ENCODE data around the gene DBNDD2. TPM values are rescaled to one million over a fixed set of nuclear protein-coding genes. Genes with fewer than 3 reads are reported as not detected.

DBNDD2 gene
- total RNA-seq, 1 donor from 2014 or later = 18.2 TPM

DNA sequence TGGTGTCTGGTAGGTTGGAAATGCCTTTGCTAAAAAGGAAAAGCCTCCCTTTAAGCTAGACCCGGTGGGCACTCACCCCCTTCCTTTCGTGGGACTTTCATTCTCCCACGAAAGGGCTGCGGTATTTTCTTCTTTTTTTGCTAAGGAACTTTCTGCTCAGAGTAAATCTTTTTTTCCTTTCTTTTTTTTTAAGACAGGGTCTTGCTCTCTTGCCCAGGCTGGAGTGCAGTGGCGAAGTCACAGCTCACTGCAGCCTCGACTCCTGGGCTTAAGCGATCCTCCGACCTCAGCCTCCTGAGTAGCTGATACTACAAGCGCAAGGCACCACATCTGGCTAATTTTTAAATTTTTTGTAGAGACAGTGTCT, 34.0 kb upstream of the DBNDD2 start:
- Histone ChIP-seq H3K4me3 (ENCODE audit: low read depth, low read length) (peak overlapping the region; percentile 41), H3K36me3 (ENCODE audit: control insufficient read depth, insufficient read depth, low read length) (no peaks in the 10 kb centered on the region), H3K27me3 (ENCODE audit: control insufficient read depth, insufficient read depth, low read length) (no peaks in the 10 kb centered on the region)
- TF ChIP-seq, protein P1, sequence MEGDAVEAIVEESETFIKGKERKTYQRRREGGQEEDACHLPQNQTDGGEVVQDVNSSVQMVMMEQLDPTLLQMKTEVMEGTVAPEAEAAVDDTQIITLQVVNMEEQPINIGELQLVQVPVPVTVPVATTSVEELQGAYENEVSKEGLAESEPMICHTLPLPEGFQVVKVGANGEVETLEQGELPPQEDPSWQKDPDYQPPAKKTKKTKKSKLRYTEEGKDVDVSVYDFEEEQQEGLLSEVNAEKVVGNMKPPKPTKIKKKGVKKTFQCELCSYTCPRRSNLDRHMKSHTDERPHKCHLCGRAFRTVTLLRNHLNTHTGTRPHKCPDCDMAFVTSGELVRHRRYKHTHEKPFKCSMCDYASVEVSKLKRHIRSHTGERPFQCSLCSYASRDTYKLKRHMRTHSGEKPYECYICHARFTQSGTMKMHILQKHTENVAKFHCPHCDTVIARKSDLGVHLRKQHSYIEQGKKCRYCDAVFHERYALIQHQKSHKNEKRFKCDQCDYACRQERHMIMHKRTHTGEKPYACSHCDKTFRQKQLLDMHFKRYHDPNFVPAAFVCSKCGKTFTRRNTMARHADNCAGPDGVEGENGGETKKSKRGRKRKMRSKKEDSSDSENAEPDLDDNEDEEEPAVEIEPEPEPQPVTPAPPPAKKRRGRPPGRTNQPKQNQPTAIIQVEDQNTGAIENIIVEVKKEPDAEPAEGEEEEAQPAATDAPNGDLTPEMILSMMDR (IDR thresholded peaks at IDR 0.05; ENCODE audit: insufficient read depth, low read length, severe bottlenecking) = no peak
- no peak for FAIRE-seq
- DNase-seq (ENCODE audit: low read depth) = no peak

DNA sequence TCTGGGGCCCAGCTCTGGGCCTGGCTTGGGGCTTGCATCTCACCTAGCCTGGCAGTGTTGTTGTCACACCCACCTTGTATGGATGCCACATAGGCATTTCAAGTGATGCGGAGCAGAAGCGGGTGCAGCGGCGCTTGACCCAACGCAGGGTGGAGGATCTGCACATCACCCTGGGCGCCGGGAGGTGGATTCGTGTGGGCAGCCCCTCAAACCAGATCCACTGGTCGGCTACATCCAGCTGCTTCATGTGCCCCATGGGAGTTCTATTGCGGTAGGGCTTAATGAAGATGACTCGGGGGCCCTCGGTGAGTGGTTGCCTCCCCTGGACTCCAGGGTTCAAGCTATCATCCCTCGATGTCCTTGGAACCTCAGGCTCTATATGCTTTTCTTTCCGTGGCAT, 33.1 kb upstream of the DBNDD2 start:
- FAIRE-seq (no peak), DNase-seq (ENCODE audit: low read depth) (no peak)
- TF ChIP-seq, protein P1 (IDR thresholded peaks at IDR 0.05; ENCODE audit: insufficient read depth, low read length, severe bottlenecking) = no peak
- H3K4me3 ChIP-seq (ENCODE audit: low read depth, low read length) = no peak overlapping the region
- no peaks in the 10 kb centered on the region for H3K36me3 ChIP-seq (ENCODE audit: control insufficient read depth, insufficient read depth, low read length)
- no peaks in the 10 kb centered on the region for H3K27me3 ChIP-seq (ENCODE audit: control insufficient read depth, insufficient read depth, low read length)

DNA sequence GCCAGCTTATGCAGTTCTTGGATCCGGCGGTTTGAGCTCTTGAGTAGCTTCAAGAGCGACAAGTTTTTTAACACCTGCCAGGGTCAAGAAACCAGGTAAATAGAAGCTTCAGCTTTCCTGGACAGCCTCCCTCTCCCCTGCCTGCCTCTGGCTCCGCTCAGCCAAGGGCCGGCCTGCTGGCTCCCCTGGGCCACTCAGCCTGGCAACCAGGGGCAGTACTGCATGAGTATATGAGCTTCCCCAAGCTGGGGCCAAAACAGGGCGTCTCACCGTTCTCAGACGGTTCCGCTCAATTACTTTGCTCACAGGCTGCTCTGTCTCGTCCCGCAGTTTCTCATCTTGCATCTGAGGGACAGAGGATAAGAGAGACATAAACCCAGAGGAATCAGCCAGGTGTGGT, 30.8 kb upstream of the DBNDD2 start:
- Histone ChIP-seq H3K36me3 (ENCODE audit: control insufficient read depth, insufficient read depth, low read length) (no peaks in the 10 kb centered on the region), H3K27me3 (ENCODE audit: control insufficient read depth, insufficient read depth, low read length) (no peaks in the 10 kb centered on the region), H3K4me3 (ENCODE audit: low read depth, low read length) (no peak overlapping the region)
- no peak for FAIRE-seq
- DNase-seq (ENCODE audit: low read depth) = no peak
- TF ChIP-seq, protein P1 (IDR thresholded peaks at IDR 0.05; ENCODE audit: insufficient read depth, low read length, severe bottlenecking) = no peak

DNA sequence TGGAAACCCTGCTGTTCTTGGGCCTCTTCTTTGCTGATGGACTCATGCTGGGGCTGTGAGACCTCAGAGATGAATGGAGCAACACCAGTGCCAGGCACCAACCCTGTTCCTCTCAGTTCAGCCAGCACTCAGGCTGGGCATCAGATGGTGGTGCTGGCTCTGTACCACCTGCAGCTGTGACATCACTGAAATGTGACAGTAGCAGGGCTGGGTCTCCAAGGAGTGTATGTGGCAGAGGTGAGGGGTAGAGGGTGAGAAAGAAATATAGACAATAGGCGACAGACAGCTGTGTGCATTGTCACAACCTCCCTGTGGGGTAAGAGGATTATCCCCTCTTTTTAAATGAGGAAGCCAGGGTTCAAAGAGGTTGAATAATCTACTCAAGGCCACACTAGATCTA, 29.9 kb upstream of the DBNDD2 start, which contains the start of gene TP53TG5:
Gene TP53TG5 (minus strand): TSS at position 135 of the 400 bp plus-strand sequence. CDS start 89 bp downstream, at position 46.
- DNase-seq (ENCODE audit: low read depth) = no peak
- TF ChIP-seq, protein P1 (IDR thresholded peaks at IDR 0.05; ENCODE audit: insufficient read depth, low read length, severe bottlenecking) = no peak
- no peak within 1 kb of the TSS for H3K4me3 ChIP-seq (ENCODE audit: low read depth, low read length)
- H3K36me3 ChIP-seq (ENCODE audit: control insufficient read depth, insufficient read depth, low read length) = no peaks in the 10 kb centered on the region
- H3K27me3 ChIP-seq (ENCODE audit: control insufficient read depth, insufficient read depth, low read length) = no peaks in the 10 kb centered on the region
- no peak for FAIRE-seq

DNA sequence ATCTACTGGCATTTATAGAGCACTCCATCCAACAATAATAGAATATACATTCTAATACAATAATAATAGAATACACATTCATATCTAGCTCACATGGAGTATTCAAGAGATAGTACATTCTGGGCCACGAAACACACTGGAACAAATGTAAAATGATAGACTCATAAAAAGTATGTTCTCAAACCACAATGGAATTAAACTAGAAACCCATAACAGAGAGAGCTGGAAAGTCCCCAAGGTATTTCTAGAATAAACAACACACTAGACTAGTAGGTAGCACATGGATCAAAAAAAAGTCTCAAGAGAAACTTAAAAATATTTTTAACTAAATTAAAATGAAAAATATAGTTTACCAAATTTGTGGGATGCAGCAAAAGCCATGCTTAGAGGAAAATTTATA, 20.8 kb upstream of the DBNDD2 start:
- TF ChIP-seq, protein P1 (IDR thresholded peaks at IDR 0.05; ENCODE audit: insufficient read depth, low read length, severe bottlenecking) = no peak
- Histone ChIP-seq H3K36me3 (ENCODE audit: control insufficient read depth, insufficient read depth, low read length) (no peaks in the 10 kb centered on the region), H3K4me3 (ENCODE audit: low read depth, low read length) (no peak overlapping the region), H3K27me3 (ENCODE audit: control insufficient read depth, insufficient read depth, low read length) (no peaks in the 10 kb centered on the region)
- no peak for DNase-seq (ENCODE audit: low read depth)
- no peak for FAIRE-seq

DNA sequence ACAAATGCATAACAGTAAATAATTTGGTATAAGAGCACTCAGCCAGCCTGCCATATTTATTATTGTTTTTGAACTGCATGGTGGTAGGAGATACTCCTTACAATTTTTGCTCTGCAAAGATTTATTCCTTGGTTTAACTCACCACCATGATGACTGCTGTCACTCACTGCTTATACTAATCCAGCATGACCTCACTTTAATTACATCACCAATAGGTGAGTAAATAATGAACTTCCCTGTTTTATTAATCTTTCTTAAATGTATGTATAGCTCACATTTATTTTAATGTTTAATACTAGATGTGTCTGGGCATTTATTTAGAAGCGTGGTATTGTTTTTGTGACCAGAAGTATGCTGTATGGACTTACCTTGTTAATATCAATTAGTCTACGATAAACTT, 17.2 kb upstream of the DBNDD2 start:
- FAIRE-seq (no peak), DNase-seq (ENCODE audit: low read depth) (no peak)
- H3K4me3 ChIP-seq (ENCODE audit: low read depth, low read length) = no peak overlapping the region
- no peaks in the 10 kb centered on the region for H3K27me3 ChIP-seq (ENCODE audit: control insufficient read depth, insufficient read depth, low read length)
- no peaks in the 10 kb centered on the region for H3K36me3 ChIP-seq (ENCODE audit: control insufficient read depth, insufficient read depth, low read length)
- TF ChIP-seq, protein P1 (IDR thresholded peaks at IDR 0.05; ENCODE audit: insufficient read depth, low read length, severe bottlenecking) = no peak
